A549 (cell line): ENCODE results near the gene IGF2BP3. TPM values are rescaled to one million over a fixed set of nuclear protein-coding genes. Genes with fewer than 3 reads are reported as not detected.
A peak's percentile ranks its signal among the peaks of the same experiment; 100 is the strongest.

Source experiments
- ATAC-seq, 2 experiments: fragments of 200-7000 bp in 1 of 2; fragments of >200 bp in 1 of 2; cut with Nextera tagmentation in 1 of 2; cut with Tn5 transposase in 1 of 2; 3 replicates each; pipeline versions ENCODE4 v1.8.0 to v1.9.1; 2018 to 2020; ENCODE audit warnings: mild to moderate bottlenecking in 1 of 2, moderate library complexity in 1 of 2
- CTCF ChIA-PET: fragments of 300-600 bp; sonication (Branson Sonifier 250); formaldehyde crosslinking; extraction: SDS; loops from one replicate; lab custom pipeline; 2021; ENCODE audit warnings: antibody characterized with exemption, inconsistent platforms; lab: Yijun Ruan, JAX
- POLR2A ChIA-PET: fragments of 350-600 bp; formaldehyde crosslinking; extraction: SDS; loops from one replicate; lab custom pipeline; 2021; ENCODE audit warnings: antibody characterized with exemption, inconsistent platforms; lab: Yijun Ruan, JAX
- DNase-seq, 2 experiments: peaks; one replicate each; pipeline versions ENCODE4 v3.0.0 to v3.0.0-alpha.2; 2011 to 2016; ENCODE audit warnings: low read depth in 1 of 2, low spot score in 1 of 2
- FAIRE-seq: peaks from 2 replicates; lab custom pipeline; 2011; peaks lifted over from hg19 to GRCh38; lab: Jason Lieb, UNC
- H3K27ac ChIP-seq, 2 experiments: fragments of >200 bp; sonication (Bioruptor Twin); formaldehyde crosslinking; 3 replicates each; pipeline ENCODE4 v1.5.1; 2016 to 2017
- H3K4me1 ChIP-seq: fragments of >200 bp; sonication (Bioruptor Twin); formaldehyde crosslinking; 3 replicates; pipeline ENCODE4 v1.6.1; 2016
- H3K4me2 ChIP-seq: fragments of >200 bp; sonication (Bioruptor Twin); formaldehyde crosslinking; 3 replicates; pipeline ENCODE4 v1.6.1; 2016
- H3K4me3 ChIP-seq: fragments of >200 bp; sonication (Bioruptor Twin); formaldehyde crosslinking; 3 replicates; pipeline ENCODE4 v1.5.1; 2016
- H3K9me3 ChIP-seq: fragments of >200 bp; sonication (Bioruptor Twin); formaldehyde crosslinking; 3 replicates; pipeline ENCODE4 v1.6.1; 2016
- BCL3 ChIP-seq: fragments of >200 bp; sonication (Bioruptor Twin); formaldehyde crosslinking; IDR thresholded peaks from 3 replicates; pipeline ENCODE4 v1.6.1; 2016
- CEBPB ChIP-seq, 2 experiments: fragments of >200 bp in 1 of 2; sonication (Bioruptor Twin) in 1 of 2; formaldehyde crosslinking in 1 of 2; IDR thresholded peaks; 2 replicates each; pipeline ENCODE4 v1.6.1; 2012 to 2016
- CHD4 ChIP-seq: fragments of 200-600 bp; sonication (generic); IDR thresholded peaks from 2 replicates; pipeline ENCODE4 v1.6.1; 2016; ENCODE audit warnings: antibody characterized with exemption, mild to moderate bottlenecking, borderline replicate concordance
- CTCF ChIP-seq: fragments of >200 bp; sonication (Bioruptor Twin); formaldehyde crosslinking; IDR thresholded peaks from 3 replicates; pipeline ENCODE4 v1.5.1; 2016
- E2F6 ChIP-seq: IDR thresholded peaks from 2 replicates; pipeline ENCODE4 v1.6.1; 2012; ENCODE audit warnings: low read depth, borderline replicate concordance
- EP300 ChIP-seq, 2 experiments: fragments of >200 bp; sonication (Bioruptor Twin); formaldehyde crosslinking; IDR thresholded peaks; 2 replicates in 1 of 2; 3 replicates in 1 of 2; pipeline ENCODE4 v1.6.1; 2016 to 2017
- ESRRA ChIP-seq: fragments of 150-350 bp; IDR thresholded peaks from 2 replicates; pipeline ENCODE4 v1.6.1; 2014; ENCODE audit warnings: mild to moderate bottlenecking, low read length, borderline replicate concordance
- FOSL2 ChIP-seq, 2 experiments: fragments of 450-650 bp in 1 of 2; fragments of >200 bp in 1 of 2; sonication (Bioruptor Twin) in 1 of 2; formaldehyde crosslinking; IDR thresholded peaks; 2 replicates each; pipeline versions ENCODE4 v1.5.0 to v1.6.1; 2016 to 2020; ENCODE audit warnings: mild to moderate bottlenecking in 1 of 2, moderate library complexity in 1 of 2
- GATA3 ChIP-seq: IDR thresholded peaks from 2 replicates; pipeline ENCODE4 v1.6.1; 2012; ENCODE audit warnings: borderline replicate concordance
- HDAC2 ChIP-seq: fragments of 200-600 bp; sonication (generic); IDR thresholded peaks from 2 replicates; pipeline ENCODE4 v1.6.1; 2016
- HOXB5 ChIP-seq: fragments of 250-450 bp; sonication (Bioruptor Pico); IDR thresholded peaks from 2 replicates; pipeline ENCODE4 v1.5.0; 2020; ENCODE audit warnings: mild to moderate bottlenecking, moderate library complexity
- JUNB ChIP-seq: fragments of >200 bp; sonication (Bioruptor Twin); formaldehyde crosslinking; IDR thresholded peaks from 2 replicates; pipeline ENCODE4 v1.6.1; 2016
- KDM1A ChIP-seq: fragments of 200-600 bp; sonication (generic); IDR thresholded peaks from 2 replicates; pipeline ENCODE4 v1.6.1; 2016; ENCODE audit warnings: low read depth, mild to moderate bottlenecking
- MYC ChIP-seq: IDR thresholded peaks from 2 replicates; pipeline ENCODE4 v1.6.1; 2012; ENCODE audit warnings: mild to moderate bottlenecking, inconsistent platforms, low read length, improper control_type of control experiment, borderline replicate concordance
- NFE2L2 ChIP-seq: fragments of 150-350 bp; conservative IDR thresholded peaks from 2 replicates; pipeline ENCODE4 v1.6.1; 2014; ENCODE audit warnings: low read length
- NPAS2 ChIP-seq: fragments of 250-450 bp; sonication (Bioruptor Pico); IDR thresholded peaks from 2 replicates; pipeline ENCODE4 v1.8.0; 2022; ENCODE audit warnings: mild to moderate bottlenecking, moderate library complexity, borderline replicate concordance
- PHF8 ChIP-seq: fragments of 200-600 bp; sonication (generic); IDR thresholded peaks from 2 replicates; pipeline ENCODE4 v1.6.1; 2016; ENCODE audit warnings: low read depth, mild to moderate bottlenecking, antibody characterized with exemption, moderate library complexity, borderline replicate concordance
- RAD21 ChIP-seq, 2 experiments: fragments of >200 bp in 1 of 2; sonication (Bioruptor Twin) in 1 of 2; formaldehyde crosslinking in 1 of 2; IDR thresholded peaks in 1 of 2; conservative IDR thresholded peaks in 1 of 2; 2 replicates in 1 of 2; 3 replicates in 1 of 2; pipeline ENCODE4 v1.6.1; 2012 to 2018; ENCODE audit warnings: inconsistent platforms in 1 of 2
- RARB ChIP-seq: fragments of 250-450 bp; sonication (Bioruptor Pico); IDR thresholded peaks from 2 replicates; pipeline ENCODE4 v1.8.0; 2021; ENCODE audit warnings: mild to moderate bottlenecking, moderate library complexity
- RFX5 ChIP-seq: fragments of 450-650 bp; IDR thresholded peaks from 2 replicates; pipeline ENCODE4 v1.7.1; 2014; ENCODE audit warnings: antibody characterized with exemption, mild to moderate bottlenecking, moderate library complexity
- RNF2 ChIP-seq: fragments of 200-600 bp; sonication (generic); IDR thresholded peaks from 2 replicates; pipeline ENCODE4 v1.6.1; 2016; ENCODE audit warnings: low read depth, mild to moderate bottlenecking, antibody characterized with exemption, moderate library complexity, borderline replicate concordance
- SMC3 ChIP-seq: fragments of >200 bp; sonication (Bioruptor Twin); formaldehyde crosslinking; IDR thresholded peaks from 3 replicates; pipeline ENCODE4 v1.6.1; 2018; ENCODE audit warnings: inconsistent platforms
- SREBF2 ChIP-seq: fragments of 450-650 bp; IDR thresholded peaks from 2 replicates; pipeline ENCODE4 v1.6.1; 2014; ENCODE audit warnings: mild to moderate bottlenecking, moderate library complexity
- WGBS: methylation state at CpG from one replicate; pipeline ENCODE4 v1.1.6; 2017; ENCODE audit errors: missing lambda C conversion rate; 5-methylcytosine and 5-hydroxymethylcytosine counted together
- polyA plus RNA-seq, 4 experiments: library from polyadenylated mRNA; depleted of rRNA in 3 of 4; stranded (reverse); fragments of >200 nt; fragmentation: RNase III in 1 of 4; extraction: RNeasy Plus Mini Kit Qiagen cat#74134 plus additional on column Dnase treatment in 1 of 4; gene quantifications; 2 replicates in 3 of 4; 3 replicates in 1 of 4; pipeline ENCODE4 v1.2.3, GENCODE V29; 2011 to 2017

The IGF2BP3 gene
- polyA plus RNA-seq, 2 of the 4 experiments (the other 2 are of a cell fraction): 26.7 to 62.0 TPM

- Histone ChIP-seq H3K4me1 (peaks cover 22% of the 10 kb centered on the region), H3K9me3 (no peaks in the 10 kb centered on the region), H3K4me2 (no peak overlapping the region)
- CTCF ChIA-PET: interaction anchor here (0.6 to 6.7 kb wide), 40 partner anchors 10 to 437 kb away, joined by 3 to 49 read pairs (median 5); partner anchors contain the start of gene IGF2BP3
- no peak for FAIRE-seq
- no peak for DNase-seq
- no peak for TF ChIP-seq RAD21 (conservative IDR thresholded peaks at IDR 0.05 in 1 of 2, IDR thresholded peaks at IDR 0.05 in 1 of 2)
- TF ChIP-seq RNF2: no peak
- peak; percentile 74; the same call in 1 of the 2 replicates for TF ChIP-seq HDAC2
- no peak for TF ChIP-seq JUNB
- TF ChIP-seq CHD4: peak; percentile 73; the same call in 1 of the 2 replicates
- TF ChIP-seq RARB: no peak
- peak; percentile 90 for TF ChIP-seq KDM1A
- no peak for TF ChIP-seq ESRRA
- TF ChIP-seq SREBF2: no peak
- TF ChIP-seq E2F6: no peak
- no peak for TF ChIP-seq BCL3
- TF ChIP-seq, all 56 proteins: peak for 3
- Histone ChIP-seq H3K27ac (no peak overlapping the region), H3K4me3 (no peak overlapping the region)
- no peak for ATAC-seq
- WGBS: 69% methylated on average over 3 of the region's 3 CpGs
- POLR2A ChIA-PET: interaction anchor here (1.2 kb wide), 1 partner anchor 22 kb away, joined by 3 read pairs; no protein-coding TSS in a partner anchor
Measured at GRCh38 chr7:23276947-23277346, 193.3 kb downstream of the IGF2BP3 start.

GRCh38 chr7:23276376-23276775 lies 193.9 kb downstream of the IGF2BP3 start:
- no peak for FAIRE-seq
- POLR2A ChIA-PET: interaction anchor here (1.2 kb wide), 1 partner anchor 22 kb away, joined by 3 read pairs; no protein-coding TSS in a partner anchor

GRCh38 chr7:23275912-23276311 lies 194.4 kb downstream of the IGF2BP3 start:
- no peak for FAIRE-seq

More at GRCh38 chr7:23276376-23276775, 193.9 kb downstream of the IGF2BP3 start:
- Histone ChIP-seq H3K27ac (no peak overlapping the region; a peak in 1 of 6 replicates), H3K4me2 (no peak overlapping the region), H3K4me3 (no peak overlapping the region), H3K4me1 (peaks cover 22% of the 10 kb centered on the region), H3K9me3 (no peaks in the 10 kb centered on the region)
- CTCF ChIA-PET: interaction anchor here (0.7 to 6.7 kb wide), 40 partner anchors 8 to 437 kb away, joined by 3 to 49 read pairs (median 5); partner anchors contain the start of gene IGF2BP3
- ATAC-seq: peak in 1 of 2 experiments; percentile 20; a peak in 2 of 6 replicates
- TF ChIP-seq MYC: no peak
- TF ChIP-seq RAD21 (conservative IDR thresholded peaks at IDR 0.05 in 1 of 2, IDR thresholded peaks at IDR 0.05 in 1 of 2): 0 out of 5 replicates have a peak, but pooled peaks of 1 of the 2 experiments have one; percentile 1
- TF ChIP-seq ESRRA: no peak
- 0 out of 4 replicates have a peak, but pooled peaks of 1 of the 2 experiments have one; percentile 31 for TF ChIP-seq CEBPB (IDR thresholded peaks at IDR 0.05)
- TF ChIP-seq EP300 (IDR thresholded peaks at IDR 0.05): no peak
- WGBS: 74% methylated on average over 5 of the region's 5 CpGs
- DNase-seq: peak in 1 of 2 experiments; percentile 33

GRCh38 chr7:23273141-23273599 lies 197.1 kb downstream of the IGF2BP3 start:
- Histone ChIP-seq H3K27ac (peak overlapping the region; percentile 76), H3K9me3 (no peaks in the 10 kb centered on the region), H3K4me1 (peaks cover 22% of the 10 kb centered on the region), H3K4me2 (peak overlapping the region; percentile 63), H3K4me3 (peak overlapping the region; percentile 23; the same call in 1 of the 3 replicates)
- CTCF ChIA-PET: interaction anchor here (0.5 to 7.1 kb wide), 79 partner anchors 8 to 563 kb away, joined by 3 to 108 read pairs (median 5); no protein-coding TSS in a partner anchor
- POLR2A ChIA-PET: interaction anchor here (0.6 to 1.4 kb wide), 10 partner anchors 26 to 388 kb away, joined by 3 to 8 read pairs (median 3); partner anchors contain the start of genes IGF2BP3 and MALSU1
- ATAC-seq (peak; percentile 97), DNase-seq (peak; percentile 83 to 97), FAIRE-seq (peak; percentile 59)
- WGBS: 0% methylated on average over 11 of the region's 11 CpGs
- TF ChIP-seq NPAS2 (CRISPR knock-in tag): no peak
- TF ChIP-seq RNF2: no peak
- TF ChIP-seq CEBPB (IDR thresholded peaks at IDR 0.05): peak in 1 of 2 experiments; percentile 27; a peak in 1 of 4 replicates
- 0 out of 2 replicates have a peak, but pooled peaks have one; percentile 35 for TF ChIP-seq ESRRA
- peak; percentile 89 for TF ChIP-seq SMC3
- TF ChIP-seq GATA3: peak; percentile 78
- TF ChIP-seq NFE2L2: peak; percentile 75
- peak; percentile 89 to 93 for TF ChIP-seq RAD21 (conservative IDR thresholded peaks at IDR 0.05 in 1 of 2, IDR thresholded peaks at IDR 0.05 in 1 of 2)
- TF ChIP-seq HOXB5 (CRISPR knock-in tag): peak; percentile 42; the same call in 1 of the 2 replicates
- TF ChIP-seq MYC: peak; percentile 74; the same call in 1 of the 2 replicates
- TF ChIP-seq EP300 (IDR thresholded peaks at IDR 0.05): no peak
- no peak for TF ChIP-seq KDM1A
- peak; percentile 62 for TF ChIP-seq FOSL2 (IDR thresholded peaks at IDR 0.05)
- peak; percentile 75 for TF ChIP-seq FOSL2 (CRISPR knock-in tag; IDR thresholded peaks at IDR 0.05)
- peak; percentile 60 for TF ChIP-seq JUNB
- TF ChIP-seq RFX5: no peak
- peak; percentile 95 for TF ChIP-seq CTCF

More at GRCh38 chr7:23275912-23276311, 194.4 kb downstream of the IGF2BP3 start:
- no peak for DNase-seq
- Histone ChIP-seq H3K4me2 (no peak overlapping the region), H3K9me3 (no peaks in the 10 kb centered on the region), H3K4me3 (no peak overlapping the region), H3K4me1 (peaks cover 22% of the 10 kb centered on the region), H3K27ac (no peak overlapping the region; a peak in 1 of 6 replicates)
- WGBS: 85% methylated on average over 5 of the region's 5 CpGs
- ChIA-PET CTCF (interaction anchor here (0.7 to 6.7 kb wide), 20 partner anchors 8 to 271 kb away, joined by 3 to 49 read pairs (median 8); no protein-coding TSS in a partner anchor), POLR2A (interaction anchor here (1.2 kb wide), 1 partner anchor 23 kb away, joined by 3 read pairs; no protein-coding TSS in a partner anchor)
- TF ChIP-seq HOXB5 (CRISPR knock-in tag) (no peak), PHF8 (no peak)
- ATAC-seq: no peak
